Subcutaneous abdominal adipose tissue (tissue), 5 donors: ENCODE results near the gene ABTB1.

Experiments used
- H3K27ac ChIP-seq: one replicate; pipeline ENCODE4 v1.7.0; 2013; ENCODE audit warnings: low read depth, mild to moderate bottlenecking, inconsistent platforms, low read length, moderate library complexity
- H3K27me3 ChIP-seq, 5 donors: one replicate each; pipeline ENCODE4 v1.7.0; 2013; ENCODE audit warnings: low read length in 5 of 5, inconsistent platforms in 1 of 5; ENCODE audit not compliant: control insufficient read depth in 5 of 5, insufficient read depth in 4 of 5
- H3K36me3 ChIP-seq, 5 donors: one replicate each; pipeline ENCODE4 v1.7.0; 2013; ENCODE audit warnings: low read length in 5 of 5; ENCODE audit not compliant: control insufficient read depth in 5 of 5, insufficient read depth in 5 of 5
- H3K4me1 ChIP-seq, 5 donors: one replicate each; pipeline ENCODE4 v1.7.0; 2013; ENCODE audit warnings: low read length in 5 of 5, mild to moderate bottlenecking in 3 of 5, moderate library complexity in 1 of 5; ENCODE audit not compliant: control insufficient read depth in 5 of 5, insufficient read depth in 5 of 5
- H3K4me3 ChIP-seq, 5 donors: one replicate each; pipeline ENCODE4 v1.7.0; 2013; ENCODE audit warnings: low read length in 5 of 5, low read depth in 1 of 5
- H3K9ac ChIP-seq, 5 donors: one replicate each; pipeline ENCODE4 v1.7.0; 2013; ENCODE audit warnings: low read length in 5 of 5, mild to moderate bottlenecking in 4 of 5, moderate library complexity in 3 of 5
- H3K9me3 ChIP-seq, 5 donors: one replicate each; pipeline ENCODE4 v1.7.0; 2013; ENCODE audit warnings: low read length in 5 of 5; ENCODE audit not compliant: control insufficient read depth in 5 of 5
- donor health status: healthy.
- donor health status: healthy.
- donor health status: healthy.
- donor health status: healthy.
- donor health status: healthy.

Gene ABTB1

GRCh38 chr3:127661600-127661999 is 11.2 kb upstream of the ABTB1 start:
- H3K9me3 ChIP-seq = no peaks in the 10 kb centered on the region
- no peaks in the 10 kb centered on the region for H3K4me1 ChIP-seq
- no peak overlapping the region for H3K27ac ChIP-seq
- no peak overlapping the region for H3K9ac ChIP-seq
- H3K36me3 ChIP-seq = no peaks in the 10 kb centered on the region
- H3K4me3 ChIP-seq = no peak overlapping the region
- H3K27me3 ChIP-seq = no peaks in the 10 kb centered on the region

GRCh38 chr3:127662001-127662469 is 10.7 kb upstream of the ABTB1 start:
- H3K4me1 ChIP-seq = no peaks in the 10 kb centered on the region
- no peak overlapping the region for H3K9ac ChIP-seq
- H3K27me3 ChIP-seq = no peaks in the 10 kb centered on the region
- no peak overlapping the region for H3K4me3 ChIP-seq
- H3K27ac ChIP-seq = no peak overlapping the region
- H3K9me3 ChIP-seq = no peaks in the 10 kb centered on the region
- H3K36me3 ChIP-seq = no peaks in the 10 kb centered on the region

GRCh38 chr3:127663151-127663550 is 9.6 kb upstream of the ABTB1 start:
- no peaks in the 10 kb centered on the region for H3K27me3 ChIP-seq
- no peaks in the 10 kb centered on the region for H3K9me3 ChIP-seq
- H3K9ac ChIP-seq = no peak overlapping the region
- H3K36me3 ChIP-seq = no peaks in the 10 kb centered on the region
- H3K27ac ChIP-seq = no peak overlapping the region
- no peak overlapping the region for H3K4me3 ChIP-seq
- no peaks in the 10 kb centered on the region for H3K4me1 ChIP-seq

GRCh38 chr3:127665165-127665564 is 7.6 kb upstream of the ABTB1 start:
- Histone ChIP-seq H3K27me3 (no peaks in the 10 kb centered on the region), H3K9me3 (no peaks in the 10 kb centered on the region), H3K4me3 (no peak overlapping the region), H3K27ac (no peak overlapping the region), H3K36me3 (no peaks in the 10 kb centered on the region), H3K9ac (no peak overlapping the region), H3K4me1 (no peaks in the 10 kb centered on the region)

GRCh38 chr3:127665586-127665985 is 7.2 kb upstream of the ABTB1 start:
- Histone ChIP-seq H3K36me3 (no peaks in the 10 kb centered on the region), H3K27ac (no peak overlapping the region), H3K4me3 (no peak overlapping the region), H3K4me1 (no peaks in the 10 kb centered on the region), H3K9me3 (no peaks in the 10 kb centered on the region), H3K27me3 (no peaks in the 10 kb centered on the region), H3K9ac (no peak overlapping the region)

GRCh38 chr3:127666676-127667075 is 6.1 kb upstream of the ABTB1 start:
- H3K27me3 ChIP-seq = no peaks in the 10 kb centered on the region
- no peaks in the 10 kb centered on the region for H3K36me3 ChIP-seq
- no peaks in the 10 kb centered on the region for H3K9me3 ChIP-seq
- no peak overlapping the region for H3K27ac ChIP-seq
- no peak overlapping the region for H3K4me3 ChIP-seq
- H3K9ac ChIP-seq = no peak overlapping the region
- H3K4me1 ChIP-seq = peaks cover 0 to 4% (median 4%) of the 10 kb centered on the region in 5 donors

- no peak overlapping the region for H3K27ac ChIP-seq
- H3K9me3 ChIP-seq = no peaks in the 10 kb centered on the region
- no peak overlapping the region for H3K9ac ChIP-seq
- no peak overlapping the region for H3K4me3 ChIP-seq
- no peaks in the 10 kb centered on the region for H3K36me3 ChIP-seq
- H3K4me1 ChIP-seq = peaks cover 0 to 10% (median 9%) of the 10 kb centered on the region in 5 donors
- H3K27me3 ChIP-seq = no peaks in the 10 kb centered on the region
These were observed 5.6 kb upstream of the ABTB1 start for GRCh38 chr3:127667119-127667681.

GRCh38 chr3:127668906-127669305 is 3.8 kb upstream of the ABTB1 start:
- no peak overlapping the region for H3K27ac ChIP-seq
- peaks cover 3 to 23% (median 18%) of the 10 kb centered on the region in 5 donors for H3K4me1 ChIP-seq
- H3K4me3 ChIP-seq = no peak overlapping the region
- H3K36me3 ChIP-seq = no peaks in the 10 kb centered on the region
- no peaks in the 10 kb centered on the region for H3K27me3 ChIP-seq
- H3K9me3 ChIP-seq = no peaks in the 10 kb centered on the region
- H3K9ac ChIP-seq = no peak overlapping the region

GRCh38 chr3:127669541-127670228 is 3.1 kb upstream of the ABTB1 start:
- no peaks in the 10 kb centered on the region for H3K27me3 ChIP-seq
- H3K4me1 ChIP-seq = peaks cover 4 to 31% (median 25%) of the 10 kb centered on the region in 5 donors
- no peaks in the 10 kb centered on the region for H3K9me3 ChIP-seq
- no peak overlapping the region for H3K27ac ChIP-seq
- no peak overlapping the region for H3K4me3 ChIP-seq
- H3K36me3 ChIP-seq = peaks cover 0 to 3% (median 3%) of the 10 kb centered on the region in 5 donors
- no peak overlapping the region for H3K9ac ChIP-seq

GRCh38 chr3:127670229-127670559 is 2.6 kb upstream of the ABTB1 start:
- no peak overlapping the region for H3K4me3 ChIP-seq
- no peak overlapping the region for H3K27ac ChIP-seq
- H3K36me3 ChIP-seq = peaks cover 0 to 7% (median 6%) of the 10 kb centered on the region in 5 donors
- peaks cover 4 to 34% (median 25%) of the 10 kb centered on the region in 5 donors for H3K4me1 ChIP-seq
- H3K27me3 ChIP-seq = no peaks in the 10 kb centered on the region
- H3K9me3 ChIP-seq = no peaks in the 10 kb centered on the region
- H3K9ac ChIP-seq = no peak overlapping the region
